ENCODE data around the gene SYT13. TPM values are rescaled to one million over a fixed set of nuclear protein-coding genes. Genes with fewer than 3 reads are reported as not detected.
A peak's percentile ranks its signal among the peaks of the same experiment; 100 is the strongest.

Gene SYT13
- total RNA-seq, 1 donor from 2014 or later = under 0.01 TPM

- DNase-seq (ENCODE audit: low read depth in 2 of 2) = no peak
Measured at GRCh38 chr11:45313171-45313865, 27.2 kb upstream of the SYT13 start.

- no peak for DNase-seq (ENCODE audit: low read depth in 2 of 2)
Measured at GRCh38 chr11:45305874-45306623, 19.9 kb upstream of the SYT13 start.

GRCh38 chr11:45304992-45305335 lies 18.8 kb upstream of the SYT13 start:
- DNase-seq (ENCODE audit: low read depth in 2 of 2) = no peak

GRCh38 chr11:45304111-45304991 lies 18.2 kb upstream of the SYT13 start:
- no peak for DNase-seq (ENCODE audit: low read depth in 2 of 2)

GRCh38 chr11:45303316-45303715 lies 17.2 kb upstream of the SYT13 start:
- no peak for DNase-seq (ENCODE audit: low read depth in 2 of 2)

GRCh38 chr11:45301537-45302246 lies 15.6 kb upstream of the SYT13 start:
- no peak for DNase-seq (ENCODE audit: low read depth in 2 of 2)

GRCh38 chr11:45300715-45301114 lies 14.6 kb upstream of the SYT13 start:
- DNase-seq (ENCODE audit: low read depth in 2 of 2) = no peak

GRCh38 chr11:45298718-45299117 lies 12.6 kb upstream of the SYT13 start:
- no peak for DNase-seq (ENCODE audit: low read depth in 2 of 2)

- no peak for DNase-seq (ENCODE audit: low read depth in 2 of 2)
Measured at GRCh38 chr11:45296075-45296474, 9.9 kb upstream of the SYT13 start.

GRCh38 chr11:45294499-45294898 lies 8.4 kb upstream of the SYT13 start:
- DNase-seq (ENCODE audit: low read depth in 2 of 2) = no peak

- peak; percentile 73 to 84 for DNase-seq (ENCODE audit: low read depth in 2 of 2)
Measured at GRCh38 chr11:45293566-45294192, 7.5 kb upstream of the SYT13 start.

GRCh38 chr11:45290586-45290985 lies 4.4 kb upstream of the SYT13 start:
- DNase-seq (ENCODE audit: low read depth in 2 of 2) = no peak

- DNase-seq (ENCODE audit: low read depth in 2 of 2) = no peak
Measured at GRCh38 chr11:45289369-45289768, 3.2 kb upstream of the SYT13 start.

GRCh38 chr11:45288339-45288738 lies 2.2 kb upstream of the SYT13 start:
- no peak for DNase-seq (ENCODE audit: low read depth in 2 of 2)

- DNase-seq (ENCODE audit: low read depth in 2 of 2) = no peak
Measured at GRCh38 chr11:45287316-45287903, 1.3 kb upstream of the SYT13 start.

GRCh38 chr11:45285250-45285828 lies 802 bp downstream of the SYT13 start:
- no peak for DNase-seq (ENCODE audit: low read depth in 2 of 2)

- DNase-seq (ENCODE audit: low read depth in 2 of 2) = no peak
Measured at GRCh38 chr11:45282081-45282480, 4.1 kb downstream of the SYT13 start.

GRCh38 chr11:45280449-45280848 lies 5.7 kb downstream of the SYT13 start:
- DNase-seq (ENCODE audit: low read depth in 2 of 2) = peak; percentile 63 to 77

GRCh38 chr11:45279645-45280044 lies 6.5 kb downstream of the SYT13 start:
- no peak for DNase-seq (ENCODE audit: low read depth in 2 of 2)

- DNase-seq (ENCODE audit: low read depth in 2 of 2) = no peak
Measured at GRCh38 chr11:45278714-45279113, 7.4 kb downstream of the SYT13 start.
